Subcutaneous preadipocyte (primary cell): ENCODE measurements around the gene FBXO21. TPM values are rescaled to one million over a fixed set of nuclear protein-coding genes. Genes with fewer than 3 reads are reported as not detected.

ENCODE experiments used
- total RNA-seq: library from RNA; depleted of rRNA; stranded (reverse); fragments of >200 nt; gene quantifications from 2 replicates; pipeline ENCODE4 v1.2.3, GENCODE V29; 2012

Gene FBXO21
- total RNA-seq: 64.5 and 73.5 TPM in 2 replicates

GRCh38 chr12:117190210-117190781 lies at the start of gene FBXO21:
Gene FBXO21 (minus strand): TSS chr12:117190470. CDS start chr12:117190456, 14 bp downstream.

Other genes starting within 250 kb of the FBXO21 start
- gene TESC, start 91.1 kb downstream of the FBXO21 start, total RNA-seq: not detected in 2 replicates
- not detected in 2 replicates for gene NOS1, start 171.2 kb upstream of the FBXO21 start, total RNA-seq